HG03571 (cell line): ENCODE measurements around the gene SMOC2.

Experiments
- ATAC-seq: cut with Tn5 transposase; IDR thresholded peaks from one replicate; pipeline ENCODE4 v1.9.1; 2021; ENCODE audit not compliant: unreplicated experiment

Gene SMOC2

DNA sequence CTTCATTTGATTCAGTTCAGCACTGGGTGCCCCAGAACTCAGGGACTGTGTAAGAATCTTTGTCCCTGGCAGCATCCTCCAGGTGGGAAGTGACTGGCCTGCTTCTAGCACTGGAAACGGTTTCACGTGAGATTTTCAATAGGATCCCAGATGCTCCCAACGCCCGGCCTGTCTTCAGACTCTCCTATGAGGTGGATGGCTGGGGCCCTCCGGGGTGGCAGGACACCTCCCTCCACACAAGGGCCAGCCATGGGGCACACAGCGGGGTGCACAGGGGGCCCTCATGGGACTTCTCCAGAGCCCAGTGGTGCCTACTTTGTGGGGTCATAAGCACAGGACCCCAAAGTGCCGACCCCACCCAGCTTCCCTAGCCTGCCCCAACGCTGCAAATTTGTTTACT is 72.8 kb downstream of the SMOC2 start:
- no peak for ATAC-seq

DNA sequence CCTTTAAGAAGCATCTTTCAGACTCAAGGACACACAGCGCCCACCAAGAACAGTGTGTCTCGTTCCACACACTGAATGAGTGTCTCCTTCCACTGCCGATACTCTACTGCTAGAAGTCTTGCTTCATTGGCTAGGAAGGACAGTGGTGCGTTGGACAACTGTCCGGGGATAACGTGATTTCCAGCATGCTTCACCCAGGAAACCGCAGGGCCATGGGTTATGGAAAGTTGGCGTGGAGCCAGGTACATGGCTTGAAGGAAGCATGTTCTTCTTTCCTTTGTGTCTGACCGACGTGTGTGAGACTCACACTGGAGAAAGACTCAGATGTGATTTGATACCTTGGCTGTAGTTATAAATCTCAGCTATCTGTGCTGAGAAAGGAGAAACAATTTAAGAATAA is 73.2 kb downstream of the SMOC2 start:
- ATAC-seq: no peak

DNA sequence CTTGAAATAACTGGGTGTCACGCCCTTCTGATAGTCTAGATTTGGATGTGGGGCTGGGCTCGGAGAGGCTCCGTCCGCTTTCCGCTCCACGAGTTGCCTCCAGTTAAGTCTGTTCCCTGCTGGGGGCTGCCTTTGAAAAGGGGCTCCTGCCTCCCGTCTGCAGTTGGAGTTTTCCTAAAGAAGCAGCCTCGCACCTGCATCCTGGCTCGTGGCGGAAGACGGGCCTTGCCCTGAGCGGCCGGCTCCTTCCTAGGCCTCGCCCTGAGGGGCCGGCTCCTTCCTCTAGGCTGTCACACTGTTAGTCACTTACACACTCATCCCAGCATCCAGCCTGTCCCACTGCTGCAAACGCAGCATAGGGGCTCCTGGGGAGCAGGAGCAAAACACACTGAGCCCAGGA is 74.4 kb downstream of the SMOC2 start:
- ATAC-seq: no peak

DNA sequence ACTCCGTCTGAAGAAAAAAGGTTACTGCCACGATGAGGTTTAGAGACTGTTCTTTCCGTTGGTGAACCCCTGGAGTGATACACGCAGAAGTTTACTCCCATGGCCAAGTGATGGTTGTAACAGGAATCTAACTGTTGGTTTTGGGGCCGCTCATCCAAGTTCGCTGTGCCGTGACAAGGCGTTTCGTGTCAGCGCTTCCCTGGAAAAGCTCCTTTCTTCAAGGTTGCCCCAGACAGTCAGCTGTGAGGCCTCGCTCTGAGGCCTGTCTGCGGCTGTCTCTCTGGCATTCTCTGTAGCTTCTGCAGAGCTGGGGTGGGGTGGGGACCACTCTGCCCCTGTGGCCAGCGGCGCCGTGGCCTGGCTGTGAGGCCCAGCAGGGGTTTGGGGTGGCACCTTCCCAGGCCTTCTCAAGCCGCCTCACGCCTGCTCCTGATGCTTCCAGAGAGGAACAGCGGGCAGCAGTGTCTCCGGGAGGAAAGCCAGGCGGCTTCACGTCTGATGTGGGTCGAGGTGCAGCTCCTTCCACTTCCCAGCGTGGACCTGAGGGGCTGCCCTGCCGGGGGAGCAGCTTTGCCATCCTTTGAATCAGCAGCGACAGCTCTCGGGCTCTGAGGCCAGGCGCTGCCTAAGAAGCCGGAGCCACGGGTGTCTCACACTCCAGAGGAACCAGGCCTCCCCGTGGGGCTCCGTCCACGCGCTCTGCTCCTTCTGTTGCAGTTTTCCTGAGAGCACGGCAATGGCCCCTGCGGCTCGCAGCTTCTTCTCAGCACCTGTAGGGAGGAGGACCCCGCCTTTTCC is 76.2 kb downstream of the SMOC2 start:
- ATAC-seq: no peak

DNA sequence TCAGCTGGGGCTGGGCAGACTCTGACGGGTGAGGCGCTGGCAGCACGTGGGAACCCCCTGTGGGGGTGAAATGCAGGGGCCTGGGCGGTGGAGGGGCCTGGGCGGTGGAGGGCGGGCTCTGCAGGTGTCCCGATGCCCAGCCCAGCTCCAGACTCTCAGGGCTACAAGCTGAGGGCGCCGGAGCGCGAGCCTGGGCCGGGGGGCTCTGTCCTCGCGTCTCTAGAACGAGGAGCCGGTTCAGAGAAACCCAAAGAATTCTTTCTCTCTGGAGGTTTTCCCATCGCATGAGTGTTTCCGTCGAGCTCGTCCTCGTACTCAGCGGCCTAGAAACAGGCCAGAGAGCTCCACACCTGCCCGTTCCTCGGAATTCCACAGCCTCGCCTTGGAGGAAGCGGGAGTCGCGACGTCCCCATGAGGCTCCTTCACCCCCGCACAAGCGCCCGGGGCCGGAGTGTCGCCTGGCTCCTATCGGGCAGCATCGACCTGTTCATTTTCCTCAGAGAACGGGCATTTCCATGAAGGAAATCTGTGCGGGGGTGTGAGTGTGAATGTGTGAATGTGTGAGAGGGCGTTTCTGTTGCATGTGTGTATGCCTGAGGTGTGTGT is 76.9 kb downstream of the SMOC2 start:
- no peak for ATAC-seq

DNA sequence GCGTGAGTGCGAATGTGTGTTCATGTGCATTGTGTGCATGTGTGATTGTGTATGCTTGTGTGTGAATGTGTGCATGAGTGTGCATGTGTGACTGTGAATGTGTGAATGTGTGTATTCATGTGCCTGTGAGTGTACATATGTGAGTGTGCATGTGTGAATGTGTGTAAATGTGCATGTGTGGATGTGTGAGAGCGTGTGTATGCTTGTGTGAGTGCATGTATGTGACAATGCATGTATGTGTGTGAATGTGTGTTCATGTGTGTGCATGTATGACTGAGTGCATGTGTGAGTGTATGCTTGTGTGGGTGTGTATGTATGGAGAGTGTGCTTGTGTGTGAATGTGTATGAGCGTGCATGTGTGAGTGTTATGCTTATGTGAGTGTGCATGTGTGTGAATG is 77.4 kb downstream of the SMOC2 start:
- ATAC-seq: no peak

DNA sequence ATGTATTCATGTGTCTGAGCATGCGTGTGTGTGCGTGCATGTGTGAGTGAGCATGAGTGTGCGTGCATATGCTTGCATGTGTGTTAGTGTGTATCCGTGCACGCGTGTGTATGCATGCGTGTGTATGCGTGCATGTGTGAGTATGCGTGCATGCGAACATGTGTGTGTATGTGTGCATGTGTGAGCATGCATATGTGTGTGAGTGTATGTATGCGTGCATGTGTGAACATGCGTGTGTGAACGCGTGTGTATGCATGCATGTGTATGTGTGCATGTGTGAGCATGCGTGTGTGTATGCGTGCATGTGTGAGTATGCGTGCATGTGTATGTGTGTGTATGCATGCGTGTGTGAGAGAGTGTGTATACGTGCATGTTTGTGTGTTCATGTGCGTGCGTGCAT is 77.9 kb downstream of the SMOC2 start:
- no peak for ATAC-seq

DNA sequence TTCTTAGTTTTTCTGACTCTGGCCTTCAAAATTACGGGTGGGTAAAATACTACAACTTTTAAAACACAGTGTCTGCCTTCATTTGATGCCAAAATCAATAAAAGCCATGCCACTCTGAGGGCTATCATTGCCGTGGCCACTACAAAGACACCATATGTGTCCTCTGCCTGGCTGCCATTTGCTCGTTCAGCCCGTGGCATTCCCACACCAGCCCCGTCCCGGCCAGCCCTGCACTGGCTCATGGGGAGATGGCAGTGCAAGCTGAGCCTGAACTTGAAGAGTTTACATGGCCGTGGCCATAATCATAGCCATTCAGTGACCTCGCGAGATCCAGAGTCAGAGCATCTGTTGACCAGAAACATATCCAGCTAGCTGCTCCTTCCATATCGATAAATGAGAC is 79.2 kb downstream of the SMOC2 start:
- no peak for ATAC-seq

DNA sequence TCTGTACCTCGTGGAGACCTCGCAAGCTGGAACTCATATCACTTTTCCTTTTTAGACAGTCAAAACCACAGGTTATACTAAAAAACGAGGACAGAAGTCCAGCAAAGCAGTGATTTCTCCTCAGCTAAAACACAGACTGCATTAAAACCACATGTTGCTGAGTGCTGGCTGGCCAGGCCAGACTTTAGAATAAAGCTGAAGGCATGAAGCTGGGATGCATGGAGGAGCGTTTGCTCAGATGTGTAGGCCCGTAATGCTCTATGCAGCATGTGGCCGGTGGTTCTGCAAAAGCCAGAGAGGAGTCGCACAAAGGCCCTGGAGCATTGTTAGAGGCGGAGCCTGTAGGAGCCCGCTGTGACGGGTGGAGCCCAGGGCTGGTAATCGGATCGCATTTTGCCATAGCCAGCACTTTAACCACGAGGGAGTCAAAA is 83.6 kb downstream of the SMOC2 start:
- ATAC-seq: no peak

DNA sequence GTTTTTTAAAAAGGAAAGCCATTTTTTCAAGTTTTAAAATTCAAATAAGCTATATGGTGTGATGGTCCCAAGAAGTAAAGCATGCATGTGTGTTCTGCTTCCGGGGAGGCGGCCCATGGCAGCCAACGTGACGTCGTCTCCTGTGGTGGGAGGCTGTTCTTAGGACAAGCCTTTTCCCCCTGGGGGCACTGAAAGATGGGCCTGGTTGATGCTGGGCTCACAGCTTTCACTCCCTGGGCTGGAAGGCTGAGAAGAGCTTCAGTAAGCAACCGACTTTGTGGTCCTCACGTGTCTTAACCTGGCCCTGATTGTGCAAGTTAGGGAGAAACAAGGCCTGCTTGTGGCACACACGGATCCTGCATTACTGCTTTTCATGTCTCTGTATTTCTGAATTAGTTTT is 84.1 kb downstream of the SMOC2 start:
- ATAC-seq: no peak

DNA sequence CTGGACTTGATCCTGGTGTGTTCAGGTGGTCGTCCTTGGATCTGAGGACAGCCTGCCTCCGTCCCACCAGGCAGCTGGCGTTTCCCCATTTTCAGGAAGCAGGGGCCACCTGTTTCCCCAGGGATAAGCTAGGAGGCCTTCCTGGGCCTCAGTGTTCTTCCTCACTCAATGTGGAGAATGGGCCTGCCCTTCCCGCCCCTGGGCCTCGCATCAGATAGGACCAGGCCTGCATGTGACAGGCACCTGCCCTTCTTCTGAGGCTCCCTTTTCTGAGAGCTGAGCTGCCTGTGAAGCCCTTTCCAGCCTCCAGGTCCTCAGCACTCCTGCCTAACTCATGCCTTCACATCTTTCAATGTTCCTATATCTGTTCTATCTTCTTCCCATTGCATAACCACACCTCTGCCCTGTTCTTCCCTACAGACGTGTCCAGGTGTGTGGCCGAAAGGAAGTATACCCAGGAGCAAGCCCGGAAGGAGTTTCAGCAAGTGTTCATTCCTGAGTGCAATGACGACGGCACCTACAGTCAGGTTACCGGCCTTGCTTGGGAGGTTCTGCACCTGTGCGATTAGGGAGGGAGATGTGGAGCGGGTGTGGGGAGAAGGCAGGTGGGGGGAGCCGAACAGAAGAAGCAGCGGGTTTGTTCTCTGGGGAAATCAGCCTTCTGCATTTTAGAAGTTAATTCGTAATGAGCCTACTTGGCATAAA is 85.1 kb downstream of the SMOC2 start:
- ATAC-seq: no peak

DNA sequence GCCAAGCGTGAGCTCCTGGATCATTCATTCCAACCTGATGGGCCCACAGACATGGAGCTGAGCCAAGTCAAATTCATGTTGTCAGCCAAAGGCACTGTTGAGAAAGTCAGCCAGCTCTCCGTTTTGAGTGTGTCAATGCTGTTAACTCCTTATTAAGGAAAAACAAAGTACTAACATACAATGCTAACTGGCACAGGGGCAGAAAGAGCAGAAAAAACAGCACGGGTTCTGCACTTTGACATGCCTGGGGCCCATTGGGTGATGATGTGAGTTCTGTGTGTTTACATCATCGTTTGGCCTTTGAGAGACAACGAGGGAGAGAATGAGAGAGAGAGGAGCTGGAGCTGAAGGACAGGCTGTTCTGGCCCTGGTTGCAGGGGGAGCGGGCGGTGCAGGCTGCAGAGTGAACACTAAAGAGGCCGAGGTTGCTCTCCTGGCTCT is 85.9 kb downstream of the SMOC2 start:
- ATAC-seq: no peak

DNA sequence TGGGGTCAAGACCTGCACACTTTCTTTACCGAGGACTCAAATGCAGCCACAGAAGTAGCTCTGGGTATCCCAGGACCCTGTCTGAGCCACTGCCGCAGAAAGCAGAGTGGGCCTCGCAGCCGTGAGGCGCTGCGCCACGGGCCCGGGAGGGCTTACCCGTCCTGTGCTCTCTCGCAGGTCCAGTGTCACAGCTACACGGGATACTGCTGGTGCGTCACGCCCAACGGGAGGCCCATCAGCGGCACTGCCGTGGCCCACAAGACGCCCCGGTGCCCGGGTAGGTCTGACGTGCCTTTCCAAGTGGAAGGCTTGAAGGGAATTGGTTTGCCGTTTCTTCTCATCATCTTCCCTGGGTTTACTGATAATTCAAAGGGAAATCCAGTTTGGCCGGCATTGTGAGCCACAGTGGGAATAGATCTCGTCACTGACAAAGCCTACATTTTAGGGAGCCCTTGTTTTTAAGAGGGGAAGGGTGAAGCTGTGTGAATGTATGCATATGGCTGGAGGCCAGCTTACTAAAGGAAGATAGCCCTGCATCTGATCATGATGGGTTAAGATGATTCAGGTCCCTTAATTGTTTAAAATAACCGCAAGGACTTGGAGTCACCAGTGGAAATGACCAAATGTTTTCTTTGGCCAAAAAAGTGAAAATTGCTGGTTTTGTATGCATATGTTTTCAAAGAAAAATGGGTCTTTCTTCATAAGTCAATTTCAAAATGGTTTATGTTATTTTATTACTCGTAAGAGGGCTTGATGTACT is 86.6 kb downstream of the SMOC2 start:
- no peak for ATAC-seq

DNA sequence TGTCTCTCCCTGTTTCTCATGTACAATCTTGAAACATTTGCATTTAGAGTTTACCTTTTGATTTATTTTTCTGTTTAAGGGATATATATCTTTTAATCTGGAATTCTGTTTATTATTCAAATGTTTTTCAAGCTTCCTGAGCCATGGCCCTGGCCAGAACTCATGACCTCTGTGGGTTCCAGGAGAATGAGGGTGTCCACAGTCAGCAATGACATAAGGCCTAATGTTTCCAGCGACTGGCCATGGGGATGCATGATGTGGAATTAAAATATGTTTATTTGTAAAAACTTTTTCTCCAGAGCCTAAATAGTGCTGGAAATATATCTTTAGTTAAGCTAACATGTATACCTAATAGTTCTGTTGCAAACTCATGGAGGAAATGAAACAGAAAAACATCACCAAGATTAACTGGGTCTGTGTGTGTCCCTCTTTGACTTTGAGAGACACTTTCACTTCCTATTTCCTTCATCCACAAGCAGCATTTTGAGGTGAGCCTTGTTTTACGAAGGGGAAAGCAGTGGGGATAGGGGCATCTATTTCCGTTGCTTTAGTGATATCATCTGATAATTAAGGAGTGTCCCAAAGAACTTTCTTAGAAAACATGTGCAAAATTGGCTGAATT is 87.6 kb downstream of the SMOC2 start:
- no peak for ATAC-seq

DNA sequence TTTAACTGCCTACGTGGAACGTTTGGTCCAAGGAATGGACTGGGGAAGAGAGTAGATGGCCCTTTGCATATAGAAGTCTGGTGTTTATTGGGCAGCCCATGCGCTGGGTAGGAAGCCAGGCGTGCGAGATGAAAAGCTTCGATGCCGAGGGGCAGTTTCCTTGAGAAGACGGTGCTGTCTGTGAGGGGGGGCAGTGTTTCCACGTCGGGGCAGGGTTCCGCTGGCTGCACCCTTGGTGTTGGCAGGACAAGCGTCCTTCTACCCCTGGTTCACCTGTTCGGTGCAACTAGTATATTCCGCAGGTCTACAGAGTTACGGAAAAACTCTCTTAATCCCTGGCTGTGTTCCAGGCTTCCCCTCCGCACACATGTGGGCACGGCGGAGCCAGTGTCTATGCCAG is 88.2 kb downstream of the SMOC2 start:
- ATAC-seq: no peak

DNA sequence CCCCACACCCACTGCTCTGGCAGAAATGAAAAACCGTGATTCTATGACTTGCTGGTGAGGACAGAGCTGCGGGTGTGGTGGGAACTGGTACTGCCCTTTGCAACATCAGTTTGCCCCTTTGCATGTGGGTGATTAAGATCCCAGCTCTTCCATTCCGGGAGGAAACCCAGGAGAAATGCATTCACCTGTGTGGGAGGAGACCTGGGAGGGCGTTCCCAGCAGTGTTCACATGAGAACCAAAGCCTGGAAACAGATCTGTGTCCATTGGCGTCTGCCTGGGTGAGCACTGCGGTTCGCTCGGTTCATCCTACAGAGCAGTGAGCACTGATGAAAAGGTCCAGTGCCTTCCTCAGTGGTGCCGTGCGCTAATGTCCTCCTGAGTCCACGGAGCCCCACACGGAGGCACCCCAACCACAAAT is 89.7 kb downstream of the SMOC2 start:
- no peak for ATAC-seq

DNA sequence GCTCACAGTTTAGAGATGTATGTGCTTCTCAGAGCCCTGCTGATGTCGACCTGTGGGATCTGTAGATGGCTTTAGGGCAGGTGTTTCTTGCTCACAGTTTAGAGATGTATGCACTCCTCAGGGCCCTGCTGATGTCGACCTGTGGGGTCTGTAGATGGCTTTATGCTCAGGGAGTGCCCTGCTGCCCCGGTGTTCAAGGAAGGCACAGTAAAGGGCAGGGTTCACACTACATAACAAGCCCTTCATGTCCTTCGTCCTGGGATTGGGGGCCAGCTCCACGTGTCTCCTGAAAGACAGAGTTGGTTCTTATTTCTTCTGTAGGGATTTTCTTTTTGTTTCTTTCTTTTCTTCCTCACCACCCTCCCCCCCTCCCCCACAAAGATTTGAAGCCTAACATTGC is 91.1 kb downstream of the SMOC2 start:
- ATAC-seq: no peak

DNA sequence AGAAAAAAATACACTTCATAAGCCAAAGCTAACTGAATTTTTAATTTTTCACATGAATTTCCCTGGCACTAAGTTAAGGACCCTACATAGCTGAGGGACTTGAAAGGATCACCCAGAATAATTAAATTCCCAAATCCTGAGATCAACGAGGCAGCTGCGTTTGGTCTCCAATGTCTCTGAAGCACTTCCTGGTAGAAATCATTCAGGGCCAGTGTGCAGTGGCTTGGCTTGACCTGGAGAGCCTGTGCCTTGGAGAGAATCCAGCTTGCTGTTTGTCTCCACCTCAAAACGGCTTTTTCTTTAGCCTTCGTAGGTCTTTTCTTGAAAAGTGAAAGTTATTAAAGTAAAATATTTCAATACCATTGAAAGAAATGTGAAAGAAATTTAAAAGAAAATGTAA is 92.4 kb downstream of the SMOC2 start:
- ATAC-seq: no peak

DNA sequence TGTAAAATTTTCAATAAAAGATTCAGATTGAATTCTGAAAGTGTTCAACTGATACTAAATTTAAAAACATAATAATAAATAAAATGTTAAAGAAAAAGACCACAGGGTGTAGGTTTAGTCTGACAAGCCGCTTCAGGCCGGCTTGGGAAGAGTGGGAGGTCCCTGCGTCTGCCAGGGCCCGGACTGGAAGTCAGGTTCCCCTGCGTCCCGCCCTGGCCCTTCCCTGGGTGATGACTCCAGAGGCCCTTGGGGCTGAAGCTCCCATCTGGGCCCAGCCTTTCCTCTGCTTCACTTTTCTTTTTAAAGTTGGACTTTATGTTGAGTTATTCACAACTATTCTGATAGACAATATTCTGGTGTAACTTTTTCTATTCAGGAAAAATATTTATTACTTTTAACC is 93.3 kb downstream of the SMOC2 start:
- no peak for ATAC-seq

DNA sequence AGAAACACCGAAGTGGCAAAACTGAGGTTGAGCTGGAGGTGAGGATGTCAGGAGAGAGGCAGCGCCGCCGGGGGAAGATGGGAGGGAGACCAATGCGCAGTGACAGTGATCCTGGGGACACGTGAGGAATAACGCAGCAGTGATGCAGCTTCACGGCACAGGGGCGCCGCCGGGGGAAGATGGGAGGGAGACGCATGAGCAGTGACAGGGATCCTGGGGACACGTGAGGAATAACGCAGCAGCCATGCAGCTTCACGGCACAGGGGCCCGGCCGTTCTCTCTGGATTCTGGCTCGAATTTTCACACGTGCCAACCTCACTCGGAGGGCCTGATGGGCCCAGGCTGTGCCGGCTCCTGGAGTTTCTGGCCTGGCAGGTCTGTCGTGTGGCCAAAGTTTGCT is 94.7 kb downstream of the SMOC2 start:
- no peak for ATAC-seq

DNA sequence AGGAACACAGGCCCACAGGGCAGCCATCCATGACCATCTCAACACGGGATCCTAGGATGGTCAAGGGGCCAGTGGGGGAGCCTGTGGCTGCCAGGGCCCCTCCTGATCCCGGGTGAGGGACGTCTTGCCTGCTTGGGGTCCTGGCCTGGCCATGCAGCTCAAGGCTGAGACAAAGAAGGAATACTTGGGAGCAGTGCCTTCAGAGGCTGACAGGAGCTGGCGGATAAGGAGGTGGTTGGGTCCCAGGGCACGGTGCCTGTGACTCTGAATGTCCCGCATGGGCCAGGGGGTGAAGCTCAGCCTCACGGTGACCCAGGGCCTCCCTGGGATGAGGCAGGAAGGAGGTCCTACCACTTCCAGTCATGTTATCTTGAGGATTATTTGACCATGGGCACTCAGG is 95.2 kb downstream of the SMOC2 start:
- ATAC-seq: no peak
